Measurements from ENCODE around the gene ADAM11.

GRCh38 chr17:44796731-44797130 is 37.9 kb downstream of the ADAM11 start:
- TF ChIP-seq CTCF (conservative IDR thresholded peaks at IDR 0.05; ENCODE audit: low read depth, low read length) (no peak), POLR2A (IDR thresholded peaks at IDR 0.05; ENCODE audit: low read depth, low read length) (no peak), BHLHE40 (IDR thresholded peaks at IDR 0.05; ENCODE audit: low read depth, low read length) (no peak), USF2 (IDR thresholded peaks at IDR 0.05; ENCODE audit: low read depth, low read length) (no peak), CEBPB (IDR thresholded peaks at IDR 0.05; ENCODE audit: low read depth, low read length) (no peak)

All from IMR-90 (cell line).